Kidney (tissue), 14 donors: ENCODE data around the gene TADA3. TPM values are rescaled to one million over a fixed set of nuclear protein-coding genes. Genes with fewer than 3 reads are reported as not detected.

Source experiments
- DNase-seq, 5 donors: peaks; one replicate each; pipeline ENCODE4 v3.0.0-alpha.2; 2013 to 2020
- FAIRE-seq: peaks from 2 replicates; lab custom pipeline; 2012; peaks lifted over from hg19 to GRCh38; lab: Jason Lieb, UNC
- H3K27ac ChIP-seq, 2 donors: one replicate each; pipeline ENCODE4 v1.7.0; 2013; ENCODE audit warnings: low read depth in 2 of 2, low read length in 2 of 2, inconsistent platforms in 1 of 2
- H3K27me3 ChIP-seq: one replicate; pipeline ENCODE4 v1.7.1; 2013; ENCODE audit warnings: low read length, inconsistent platforms; ENCODE audit not compliant: control insufficient read depth, insufficient read depth
- H3K36me3 ChIP-seq, 3 donors: one replicate each; pipeline versions ENCODE4 v1.7.0 to v1.7.1; 2013; ENCODE audit warnings: low read length in 3 of 3, control low read depth in 1 of 3, inconsistent platforms in 1 of 3; ENCODE audit not compliant: insufficient read depth in 3 of 3, control insufficient read depth in 2 of 3
- H3K4me1 ChIP-seq, 3 donors: one replicate each; pipeline versions ENCODE4 v1.7.0 to v1.7.1; 2013; ENCODE audit warnings: low read length in 3 of 3, inconsistent platforms in 1 of 3, low read depth in 1 of 3; ENCODE audit not compliant: control insufficient read depth in 2 of 3, insufficient read depth in 2 of 3
- H3K4me3 ChIP-seq, 3 donors: one replicate each; pipeline versions ENCODE4 v1.7.0 to v1.8.1; 2013; ENCODE audit warnings: low read length in 3 of 3, control low read depth in 1 of 3, inconsistent platforms in 1 of 3
- H3K9ac ChIP-seq, 3 donors: one replicate each; pipeline versions ENCODE4 v1.7.0 to v1.7.1; 2013; ENCODE audit warnings: low read length in 3 of 3, control low read depth in 1 of 3, inconsistent platforms in 1 of 3
- H3K9me3 ChIP-seq, 3 donors: one replicate each; pipeline versions ENCODE4 v1.7.0 to v1.7.1; 2013; ENCODE audit warnings: low read length in 3 of 3, control low read depth in 1 of 3, inconsistent platforms in 1 of 3; ENCODE audit not compliant: control insufficient read depth in 2 of 3, insufficient read depth in 1 of 3
- intact Hi-C: fragments of 100-400 bp; cut with DNase I; formaldehyde crosslinking; loops from one replicate; pipeline ENCODE4 v1.11.1; 2022
- polyA plus RNA-seq: library from polyadenylated mRNA; stranded (reverse); fragments of 350-450 nt; fragmentation: Illumina TruSeq; extraction: RNeasy Lipid Tissue Mini Kit (QIAGEN cat#74804); gene quantifications from one replicate; pipeline ENCODE4 v1.2.3, GENCODE V29; 2014; ENCODE audit warnings: low read depth, low replicate concordance; ENCODE audit not compliant: insufficient read depth
- total RNA-seq: library from RNA; stranded (reverse); fragmentation: NEBNext Ultra II Directional; extraction: Animal tissue kit (Norgen Biotek cat#: 25700); gene quantifications from one replicate; pipeline ENCODE4 v1.2.1, GENCODE V29; 2021
- TF ChIP-seq, protein P1 (sequence below): IDR thresholded peaks from 3 replicates; pipeline ENCODE4 v1.5.1; 2012; ENCODE audit warnings: mild to moderate bottlenecking, moderate library complexity, borderline replicate concordance; ENCODE audit not compliant: insufficient read depth; ENCODE audit errors: extremely low read depth
- donor health status: control.
- donor health status: control.
- donor health status: control.
- donor health status: control.
- donor health status: control.
- donor health status: DM: yes; HTN: yes; CAD: no.
- donor health status: Normal renal cell carcinoma (clear cell type).

Gene TADA3
- total and polyA plus RNA-seq, 2 donors from 2014 or later, result 58.4 to 65.1 TPM

DNA sequence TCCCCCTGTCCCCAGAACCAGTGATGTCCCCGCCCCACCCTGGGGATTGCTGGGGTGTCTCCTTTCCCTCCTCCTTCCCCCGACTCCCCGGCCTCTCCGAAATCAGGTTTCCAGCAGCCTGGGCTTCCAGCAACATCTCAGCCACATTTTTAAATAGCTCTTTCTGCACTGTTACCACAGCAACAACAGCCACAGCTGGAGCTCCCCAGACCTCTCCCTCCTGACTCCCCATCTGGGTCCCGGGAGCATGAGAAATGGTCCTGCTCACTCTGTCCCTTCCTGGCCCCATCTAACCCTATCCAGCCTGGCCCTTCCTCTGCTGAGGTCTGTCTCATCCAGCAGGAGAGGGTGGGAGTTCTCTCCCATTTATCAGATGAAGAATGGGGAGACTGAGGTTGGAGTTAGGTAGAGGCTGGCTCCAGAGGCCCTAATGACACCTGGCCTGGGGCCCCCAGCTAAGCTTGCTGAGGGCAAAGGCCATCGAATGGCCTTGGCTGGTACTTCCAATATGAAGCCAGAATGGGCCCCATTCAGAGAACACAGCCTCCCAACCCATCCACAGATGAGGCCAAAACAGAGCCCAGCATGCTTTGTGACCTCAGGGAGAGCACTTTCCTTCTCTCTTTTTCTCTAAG, 24.0 kb downstream of the TADA3 start:
- peaks cover 0 to 29% (median 27%) of the 10 kb centered on the region in 3 donors for H3K4me1 ChIP-seq
- intact Hi-C loops, result no loop called here
- peak overlapping the region in 1 of 2 donors; percentile 36 for H3K27ac ChIP-seq
- no peaks in the 10 kb centered on the region for H3K27me3 ChIP-seq
- peak overlapping the region in 1 of 3 donors; percentile 73 for H3K4me3 ChIP-seq
- FAIRE-seq (no peak), DNase-seq (peak in 1 of 5 donors; percentile 24)
- H3K9me3 ChIP-seq, result no peaks in the 10 kb centered on the region
- H3K36me3 ChIP-seq, result peaks cover 0 to 2% (median 0%) of the 10 kb centered on the region in 3 donors
- TF ChIP-seq, protein P1, sequence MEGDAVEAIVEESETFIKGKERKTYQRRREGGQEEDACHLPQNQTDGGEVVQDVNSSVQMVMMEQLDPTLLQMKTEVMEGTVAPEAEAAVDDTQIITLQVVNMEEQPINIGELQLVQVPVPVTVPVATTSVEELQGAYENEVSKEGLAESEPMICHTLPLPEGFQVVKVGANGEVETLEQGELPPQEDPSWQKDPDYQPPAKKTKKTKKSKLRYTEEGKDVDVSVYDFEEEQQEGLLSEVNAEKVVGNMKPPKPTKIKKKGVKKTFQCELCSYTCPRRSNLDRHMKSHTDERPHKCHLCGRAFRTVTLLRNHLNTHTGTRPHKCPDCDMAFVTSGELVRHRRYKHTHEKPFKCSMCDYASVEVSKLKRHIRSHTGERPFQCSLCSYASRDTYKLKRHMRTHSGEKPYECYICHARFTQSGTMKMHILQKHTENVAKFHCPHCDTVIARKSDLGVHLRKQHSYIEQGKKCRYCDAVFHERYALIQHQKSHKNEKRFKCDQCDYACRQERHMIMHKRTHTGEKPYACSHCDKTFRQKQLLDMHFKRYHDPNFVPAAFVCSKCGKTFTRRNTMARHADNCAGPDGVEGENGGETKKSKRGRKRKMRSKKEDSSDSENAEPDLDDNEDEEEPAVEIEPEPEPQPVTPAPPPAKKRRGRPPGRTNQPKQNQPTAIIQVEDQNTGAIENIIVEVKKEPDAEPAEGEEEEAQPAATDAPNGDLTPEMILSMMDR, result no peak
- peak overlapping the region in 1 of 3 donors; percentile 79 for H3K9ac ChIP-seq

- Histone ChIP-seq H3K36me3 (peaks cover 0 to 5% (median 0%) of the 10 kb centered on the region in 3 donors), H3K27me3 (no peaks in the 10 kb centered on the region), H3K27ac (peak overlapping the region in 1 of 2 donors; percentile 11), H3K4me1 (peaks cover 0 to 29% (median 27%) of the 10 kb centered on the region in 3 donors), H3K9ac (no peak overlapping the region), H3K9me3 (no peaks in the 10 kb centered on the region), H3K4me3 (no peak overlapping the region)
- intact Hi-C loops, result no loop called here
- TF ChIP-seq, protein P1, result no peak
- FAIRE-seq (no peak), DNase-seq (no peak)
Measured at GRCh38 chr3:9767418-9767817, 24.9 kb downstream of the TADA3 start.

- FAIRE-seq, result no peak
- H3K27ac ChIP-seq, result no peak overlapping the region
- TF ChIP-seq, protein P1, result no peak
- H3K9ac ChIP-seq, result no peak overlapping the region
- intact Hi-C loops, result no loop called here
- no peaks in the 10 kb centered on the region for H3K9me3 ChIP-seq
- H3K36me3 ChIP-seq, result peaks cover 0 to 5% (median 2%) of the 10 kb centered on the region in 3 donors
- no peak for DNase-seq
- H3K27me3 ChIP-seq, result no peaks in the 10 kb centered on the region
- H3K4me3 ChIP-seq, result no peak overlapping the region
- H3K4me1 ChIP-seq, result peaks cover 0 to 29% (median 24%) of the 10 kb centered on the region in 3 donors
Measured at GRCh38 chr3:9765865-9766264, 26.4 kb downstream of the TADA3 start.

DNA sequence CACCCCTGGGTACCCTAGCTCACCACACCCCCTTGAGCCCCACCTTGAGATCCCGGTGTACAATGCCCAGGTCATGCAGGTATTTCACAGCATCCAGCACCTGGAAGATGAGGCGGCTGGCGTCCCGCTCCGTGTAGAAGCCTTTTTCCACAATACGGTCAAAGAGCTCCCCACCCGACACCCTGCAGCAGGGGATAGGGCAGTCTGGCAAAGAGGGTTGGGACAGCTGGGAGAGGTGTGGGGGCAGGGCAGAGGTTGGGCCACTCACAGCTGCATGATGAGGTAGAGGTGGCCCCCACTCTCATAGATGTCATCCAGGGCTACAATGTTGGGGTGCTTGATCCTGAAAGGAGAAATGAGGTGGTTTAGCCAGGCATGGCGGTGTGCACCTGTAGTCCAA, 29.4 kb downstream of the TADA3 start:
- DNase-seq (no peak), FAIRE-seq (no peak)
- H3K36me3 ChIP-seq, result peaks cover 5 to 22% (median 6%) of the 10 kb centered on the region in 3 donors
- H3K27me3 ChIP-seq, result no peaks in the 10 kb centered on the region
- intact Hi-C loops, result no loop called here
- no peak overlapping the region for H3K4me3 ChIP-seq
- TF ChIP-seq, protein P1, result no peak
- no peaks in the 10 kb centered on the region for H3K9me3 ChIP-seq
- H3K27ac ChIP-seq, result no peak overlapping the region
- H3K4me1 ChIP-seq, result peaks cover 0 to 11% (median 2%) of the 10 kb centered on the region in 3 donors
- H3K9ac ChIP-seq, result no peak overlapping the region
